Measurements from ENCODE around the gene KRT5.

The KRT5 gene

GRCh38 chr12:52519826-52520662 lies at the start of gene KRT5:
KRT5 (minus strand) TSS chr12:52520394; CDS start chr12:52520296, 98 bp downstream.
- DNase-seq: no peak

DNA sequence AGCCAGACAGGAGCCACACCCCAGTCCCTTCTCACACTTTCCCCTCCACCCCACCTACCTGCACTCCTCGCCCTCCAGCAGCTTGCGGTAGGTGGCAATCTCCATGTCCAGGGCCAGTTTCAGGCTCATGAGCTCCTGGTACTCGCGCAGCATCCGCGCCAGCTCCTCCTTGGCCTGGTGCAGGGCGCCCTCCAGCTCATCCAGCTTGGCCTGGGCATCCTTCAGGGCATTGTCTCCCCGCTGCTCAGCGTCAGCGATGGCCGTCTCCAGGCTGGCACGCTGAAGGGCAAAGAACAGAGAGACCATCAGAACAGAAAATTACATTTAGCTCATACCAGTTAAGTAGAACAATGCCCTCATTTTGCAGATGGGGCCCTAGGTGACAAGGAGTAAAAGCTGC lies 47.9 kb upstream of the KRT5 start:
- DNase-seq: no peak

- no peak for DNase-seq
Measured at GRCh38 chr12:52566847-52567291, 46.7 kb upstream of the KRT5 start.

- no peak for DNase-seq
Measured at GRCh38 chr12:52564582-52564981, 44.4 kb upstream of the KRT5 start.

GRCh38 chr12:52561880-52562449 lies 41.8 kb upstream of the KRT5 start:
- DNase-seq: peak in 2 of 3 donors; percentile 14 to 17

DNA sequence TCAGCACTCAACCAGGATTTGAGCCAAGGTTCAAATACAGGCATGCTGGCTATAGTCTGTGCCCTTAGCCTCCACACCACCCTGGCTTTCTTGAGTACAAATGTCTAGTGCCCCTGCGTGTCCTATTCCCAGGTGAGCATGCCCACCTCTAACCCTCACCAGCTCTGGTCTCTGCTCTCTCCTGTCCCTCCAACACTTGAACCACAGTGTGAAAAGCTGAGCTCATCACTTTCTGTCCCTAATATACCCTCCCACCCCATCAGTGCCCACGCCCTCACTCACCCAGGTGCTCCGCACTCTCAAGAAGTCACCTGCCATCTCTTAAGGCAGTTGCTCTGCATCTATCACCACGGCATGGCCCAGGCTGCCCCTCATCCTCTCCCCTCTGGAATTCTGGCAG lies 39.8 kb upstream of the KRT5 start:
- no peak for DNase-seq

- DNase-seq: no peak
Measured at GRCh38 chr12:52558781-52559445, 38.7 kb upstream of the KRT5 start.

DNA sequence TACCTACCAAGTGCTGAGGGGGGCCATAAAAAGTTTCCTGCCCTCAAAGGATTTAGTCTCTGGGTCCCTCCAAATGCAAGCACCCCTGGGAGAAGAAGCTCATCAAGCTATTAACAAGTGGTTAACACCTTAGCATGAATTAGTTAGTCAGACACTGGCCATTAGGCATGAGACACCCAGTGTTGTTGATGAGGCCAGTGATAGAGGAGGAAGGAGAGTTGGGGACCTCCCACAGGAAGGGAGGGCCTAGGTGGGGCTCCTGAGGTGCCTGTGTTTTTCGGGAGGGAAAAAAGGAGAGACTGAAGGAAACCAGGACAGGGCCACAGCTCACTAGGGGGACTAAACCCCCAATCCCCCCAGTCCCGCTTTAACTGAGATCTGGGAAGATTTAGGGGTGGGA lies 37.3 kb upstream of the KRT5 start:
- no peak for DNase-seq

GRCh38 chr12:52555577-52555976 lies 35.4 kb upstream of the KRT5 start:
- no peak for DNase-seq

DNA sequence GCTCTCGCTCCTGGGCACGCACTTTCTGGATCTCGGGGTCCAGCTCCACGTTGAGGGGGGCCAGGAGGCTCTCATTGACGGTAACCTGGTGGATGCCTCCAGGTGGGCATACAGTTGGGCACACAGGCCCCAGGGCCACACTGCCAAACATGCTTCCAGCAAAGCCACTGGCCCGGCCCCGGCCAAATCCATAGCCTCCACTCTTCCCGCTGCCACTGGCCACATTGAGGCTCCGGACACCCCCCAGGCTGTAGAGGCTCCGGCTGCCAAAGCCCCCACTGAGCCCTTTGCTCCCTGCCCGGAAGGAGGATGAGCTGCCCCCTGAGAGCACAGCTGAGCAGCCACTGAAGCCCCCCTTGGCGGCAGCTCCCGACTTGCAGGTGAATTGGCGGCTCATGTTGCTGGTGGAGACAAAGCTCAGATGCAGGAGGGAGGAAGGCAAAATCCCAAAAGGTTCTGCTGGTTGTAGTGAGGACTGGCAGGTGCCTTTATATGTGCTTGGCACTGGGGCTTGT lies 32.5 kb upstream of the KRT5 start, which contains the start of gene KRT71:
Gene KRT71 (minus strand): TSS at position 465 of the 515 bp plus-strand sequence. CDS start 68 bp downstream, at position 397.
- DNase-seq: no peak

GRCh38 chr12:52552055-52552454 lies 31.9 kb upstream of the KRT5 start:
- DNase-seq: no peak

GRCh38 chr12:52551216-52551865 lies 31.1 kb upstream of the KRT5 start:
- DNase-seq: no peak

GRCh38 chr12:52546126-52546525 lies 25.9 kb upstream of the KRT5 start:
- no peak for DNase-seq

DNA sequence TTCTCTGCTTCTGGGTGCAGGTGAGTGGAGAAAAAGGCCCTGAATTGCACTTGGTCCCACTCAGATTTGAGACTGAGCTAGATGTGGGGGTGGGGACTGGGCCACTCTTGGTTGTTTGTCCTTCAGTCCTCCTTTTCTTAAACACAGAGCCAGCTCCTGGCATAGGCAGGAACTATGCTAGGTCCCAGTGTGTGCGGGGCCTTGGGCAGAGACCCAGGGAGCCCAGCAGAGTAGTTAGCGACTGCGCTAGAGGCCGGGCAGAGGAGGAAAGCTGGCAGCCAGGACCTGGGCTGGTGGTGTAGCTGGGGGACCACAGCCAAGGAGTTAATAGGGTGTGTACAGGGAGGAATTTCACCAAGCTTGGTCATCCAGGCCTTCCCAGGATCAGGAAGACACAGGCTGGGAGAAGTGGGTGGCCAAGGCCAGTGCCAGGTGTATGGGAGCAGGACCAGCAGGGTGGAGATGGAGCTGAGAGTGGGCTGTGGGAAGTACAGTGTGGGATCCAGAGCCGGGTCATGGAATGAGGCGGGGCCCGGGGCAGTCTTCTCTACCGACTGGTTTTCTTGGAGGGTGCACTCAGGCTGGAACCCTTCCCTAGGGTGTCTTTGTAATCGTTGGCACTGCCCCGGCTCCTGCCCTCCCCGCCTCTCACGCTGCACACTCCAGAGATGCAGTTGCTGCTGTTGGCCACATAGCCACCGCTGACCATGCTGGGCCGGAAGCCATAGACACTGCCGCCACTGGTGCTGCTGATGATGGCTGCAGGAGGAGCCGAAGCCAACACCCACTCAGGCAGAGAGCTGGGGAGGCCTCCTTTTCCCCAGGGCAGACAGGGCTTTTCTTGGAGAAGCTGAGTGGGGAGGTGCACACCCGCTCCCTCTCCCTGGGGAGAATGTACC lies 24.0 kb upstream of the KRT5 start:
- no peak for DNase-seq

GRCh38 chr12:52542785-52543318 lies 22.7 kb upstream of the KRT5 start:
- peak; percentile 22 to 36 (median 23) for DNase-seq

DNA sequence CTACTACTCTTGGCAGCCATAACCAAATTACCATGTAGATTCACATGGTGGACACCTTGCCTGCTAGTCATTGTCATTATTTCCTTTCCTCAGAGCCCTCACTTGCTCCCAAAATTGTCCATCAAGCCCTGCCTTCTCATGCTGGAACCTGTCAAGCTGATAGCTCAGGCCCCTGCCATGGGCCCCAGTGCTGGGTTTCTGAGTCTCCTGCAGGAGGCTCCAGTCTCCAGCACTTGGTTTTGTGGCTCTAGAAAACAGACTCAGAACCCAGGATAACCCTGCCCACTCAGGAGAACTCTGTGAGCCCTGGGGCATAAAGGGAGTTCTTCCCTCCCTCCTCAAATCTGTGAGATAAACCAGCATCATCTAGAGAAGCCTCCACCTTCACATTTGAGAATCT lies 22.0 kb upstream of the KRT5 start:
- DNase-seq: no peak

DNA sequence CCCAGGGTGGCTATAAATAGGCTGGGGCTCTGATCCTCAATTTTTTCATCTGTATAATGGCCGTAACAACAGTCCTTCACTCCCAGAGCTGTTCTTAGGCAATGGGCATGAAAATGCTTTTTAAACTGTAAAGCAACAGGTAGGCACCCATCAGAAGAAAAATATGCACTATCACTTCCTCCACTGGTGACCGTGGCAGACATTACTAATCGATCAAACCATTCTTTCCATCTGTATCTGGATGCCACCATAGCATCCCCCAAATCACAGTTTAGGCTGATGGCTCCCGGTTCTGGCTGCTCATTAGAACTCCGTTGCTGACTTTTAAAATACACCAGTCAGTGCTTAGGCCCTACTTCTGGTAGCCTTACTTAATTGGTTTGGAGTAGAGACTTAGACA lies 21.5 kb upstream of the KRT5 start:
- no peak for DNase-seq

DNA sequence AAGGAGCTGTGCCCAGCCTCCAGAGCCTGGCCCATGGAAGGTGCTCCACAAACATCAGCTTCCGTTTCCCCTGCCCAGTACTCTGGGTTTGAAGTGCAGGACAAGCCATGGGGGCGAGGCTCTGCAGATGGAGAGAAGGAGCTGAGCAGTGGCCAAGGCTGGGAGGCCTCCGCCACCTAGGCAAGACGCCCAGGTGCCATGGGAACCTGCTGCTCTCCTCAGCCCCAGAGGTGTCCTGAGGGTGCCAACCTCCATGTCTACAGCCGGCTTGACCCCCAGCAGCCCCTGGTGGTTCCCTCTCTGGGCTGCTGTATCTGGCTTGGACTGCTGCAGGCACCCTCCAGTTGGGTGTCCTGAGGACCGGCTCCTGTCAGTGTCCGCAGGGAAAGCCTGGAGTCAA lies 20.3 kb upstream of the KRT5 start:
- DNase-seq: no peak

- DNase-seq: no peak
Measured at GRCh38 chr12:52539821-52540173, 19.6 kb upstream of the KRT5 start.

DNA sequence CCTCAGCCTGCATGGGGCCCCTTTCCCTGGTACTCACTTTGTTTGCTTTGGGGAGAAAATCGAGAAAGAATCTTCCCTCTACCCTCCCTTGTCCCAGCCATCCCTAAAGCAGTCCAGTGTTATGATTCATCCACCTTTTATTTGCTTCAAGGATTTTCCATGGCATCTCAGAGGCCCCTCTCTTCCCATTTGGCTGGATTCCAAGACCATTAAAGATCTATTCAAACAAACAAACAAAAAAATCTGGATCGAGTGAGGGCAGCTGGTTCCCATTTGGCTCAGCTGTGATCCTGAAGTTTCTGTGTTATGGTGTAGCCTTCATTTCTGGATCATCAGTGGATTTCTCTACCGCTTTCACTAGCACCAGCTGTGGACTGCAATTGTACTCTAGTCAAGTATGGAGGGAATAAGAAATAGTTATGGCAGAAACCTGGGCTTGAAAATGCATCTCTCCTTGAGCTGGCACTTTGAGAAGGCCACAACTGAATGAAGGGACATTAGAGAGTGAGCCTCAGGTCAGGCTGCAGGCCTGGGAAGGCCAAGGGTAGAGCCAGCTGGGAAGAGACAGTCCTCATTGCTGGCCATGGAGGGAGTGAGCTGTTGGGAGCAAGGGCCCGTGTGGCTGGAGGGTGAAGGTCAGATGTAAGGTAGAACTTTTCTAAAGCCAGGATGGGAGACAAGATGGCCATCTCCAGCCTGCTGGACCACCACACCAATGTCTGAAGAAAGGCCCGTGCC lies 19.1 kb upstream of the KRT5 start:
- no peak for DNase-seq

DNA sequence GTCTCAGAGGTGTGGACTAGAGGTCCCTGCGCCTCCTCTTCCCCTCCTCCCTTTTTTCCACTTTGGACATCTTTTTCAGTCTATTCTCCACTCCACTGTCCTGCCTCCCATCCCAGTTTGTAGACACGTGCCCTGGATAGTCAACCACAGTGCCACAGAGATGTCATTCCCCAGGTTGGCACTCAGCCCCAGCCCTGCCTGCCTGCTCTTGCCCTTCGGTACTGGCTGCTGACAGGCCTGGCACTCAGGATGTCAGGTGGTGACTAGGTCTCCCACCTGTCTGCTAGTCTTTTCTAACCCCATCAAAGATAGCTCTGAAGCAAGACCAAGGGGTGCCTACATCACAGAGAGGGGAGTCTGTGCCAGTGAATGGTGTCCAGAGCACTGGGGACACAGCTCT lies 16.9 kb upstream of the KRT5 start:
- DNase-seq: no peak

Data from suppressor macrophage treated with lipopolysaccharide for 1 hour (primary cell).